OCI-LY1 (cell line): ENCODE results near the gene GABRA5.

Experiments
- H2AFZ ChIP-seq: fragments of 200-600 bp; sonication (generic), shearing (Covaris generic); 2 replicates; pipeline ENCODE4 v1.6.0; 2014; ENCODE audit warnings: antibody characterized with exemption, mild to moderate bottlenecking, low read length
- H3F3A ChIP-seq: fragments of 200-600 bp; sonication (generic), shearing (Covaris generic); 2 replicates; pipeline ENCODE4 v1.6.0; 2014; ENCODE audit warnings: mild to moderate bottlenecking, antibody characterized with exemption, low read length, moderate library complexity; ENCODE audit not compliant: insufficient read depth
- H3K27ac ChIP-seq: fragments of 200-600 bp; sonication (generic); 2 replicates; pipeline ENCODE4 v1.5.1; 2014; ENCODE audit warnings: low read length, mixed run types, mild to moderate bottlenecking, low read depth; ENCODE audit not compliant: poor library complexity, severe bottlenecking
- H3K27me3 ChIP-seq: fragments of 200-600 bp; sonication (generic); 2 replicates; pipeline ENCODE4 v1.6.0; 2014; ENCODE audit warnings: antibody characterized with exemption, mild to moderate bottlenecking, low read length, moderate library complexity; ENCODE audit not compliant: insufficient read depth
- H3K36me3 ChIP-seq: fragments of 200-600 bp; sonication (generic); 2 replicates; pipeline ENCODE4 v1.6.1; 2014; ENCODE audit warnings: mild to moderate bottlenecking, antibody characterized with exemption, low read length, moderate library complexity, mixed read lengths; ENCODE audit not compliant: insufficient read depth
- H3K4me1 ChIP-seq: fragments of 200-600 bp; sonication (generic); 2 replicates; pipeline ENCODE4 v1.5.1; 2014; ENCODE audit warnings: mild to moderate bottlenecking, low read length, moderate library complexity; ENCODE audit not compliant: insufficient read depth, severe bottlenecking
- H3K4me2 ChIP-seq: fragments of 200-600 bp; sonication (generic), shearing (Covaris generic); 2 replicates; pipeline ENCODE4 v1.6.1; 2014; ENCODE audit warnings: low read length
- H3K4me3 ChIP-seq: fragments of 200-600 bp; sonication (generic); 2 replicates; pipeline ENCODE4 v1.5.1; 2014; ENCODE audit warnings: low read length, low read depth, mild to moderate bottlenecking, mixed read lengths; ENCODE audit not compliant: poor library complexity, severe bottlenecking
- H3K79me2 ChIP-seq: fragments of 200-600 bp; shearing (Covaris generic); 2 replicates; pipeline ENCODE4 v1.6.1; 2016; ENCODE audit warnings: mixed run types, low read length, mixed read lengths; ENCODE audit not compliant: insufficient read depth
- H3K9ac ChIP-seq: fragments of 200-600 bp; sonication (generic), shearing (Covaris generic); 2 replicates; pipeline ENCODE4 v1.6.1; 2014; ENCODE audit warnings: mild to moderate bottlenecking, low read length, mixed read lengths
- H3K9me2 ChIP-seq: fragments of 200-600 bp; sonication (generic), shearing (Covaris generic); 2 replicates; pipeline ENCODE4 v1.6.1; 2014; ENCODE audit warnings: low read depth, mild to moderate bottlenecking, low read length, mixed read lengths
- H3K9me3 ChIP-seq: fragments of 200-600 bp; shearing (Covaris generic); 2 replicates; pipeline ENCODE4 v1.6.1; 2014; ENCODE audit warnings: low read length, mixed read lengths
- H4K20me1 ChIP-seq: fragments of 200-600 bp; sonication (generic), shearing (Covaris generic); 2 replicates; pipeline ENCODE4 v1.6.0; 2016; ENCODE audit warnings: mild to moderate bottlenecking, low read length; ENCODE audit not compliant: insufficient read depth
- CTCF ChIP-seq: fragments of 200-600 bp; sonication (generic), shearing (Covaris generic); IDR thresholded peaks from 2 replicates; pipeline ENCODE4 v1.5.1; 2017; ENCODE audit warnings: mild to moderate bottlenecking, antibody characterized with exemption, low read length, moderate library complexity, mixed read lengths
- EZH2 ChIP-seq: fragments of 200-600 bp; sonication (generic), shearing (Covaris generic); IDR thresholded peaks from 2 replicates; pipeline ENCODE4 v1.8.0; 2017; ENCODE audit warnings: borderline replicate concordance, mixed run types, mild to moderate bottlenecking, antibody characterized with exemption, low read length, moderate library complexity, mixed read lengths

The GABRA5 gene

GRCh38 chr15:26971271-26972018, 104.6 kb downstream of the GABRA5 start:
- no peak overlapping the region for H3K4me3 ChIP-seq

GRCh38 chr15:26972636-26973035, 105.8 kb downstream of the GABRA5 start:
- TF ChIP-seq EZH2 (no peak), CTCF (no peak)

More at GRCh38 chr15:26971271-26972018, 104.6 kb downstream of the GABRA5 start:
- H2AFZ ChIP-seq = no peak overlapping the region
- H4K20me1 ChIP-seq = no peaks in the 10 kb centered on the region
- no peak overlapping the region for H3K27ac ChIP-seq
- H3K9me3 ChIP-seq = no peaks in the 10 kb centered on the region
- no peak for TF ChIP-seq CTCF
- no peak for TF ChIP-seq EZH2
- no peaks in the 10 kb centered on the region for H3K4me1 ChIP-seq
- H3K79me2 ChIP-seq = no peaks in the 10 kb centered on the region
- H3K27me3 ChIP-seq = no peaks in the 10 kb centered on the region
- no peaks in the 10 kb centered on the region for H3K36me3 ChIP-seq
- H3F3A ChIP-seq = no peaks in the 10 kb centered on the region
- H3K9me2 ChIP-seq = no peaks in the 10 kb centered on the region
- H3K9ac ChIP-seq = no peak overlapping the region
- H3K4me2 ChIP-seq = no peak overlapping the region

GRCh38 chr15:26974120-26974780, 107.4 kb downstream of the GABRA5 start:
- Histone ChIP-seq H4K20me1 (no peaks in the 10 kb centered on the region), H3K4me2 (no peak overlapping the region), H3K9me3 (no peaks in the 10 kb centered on the region), H3K27ac (no peak overlapping the region), H2AFZ (no peak overlapping the region), H3K36me3 (no peaks in the 10 kb centered on the region), H3K9ac (no peak overlapping the region), H3F3A (no peaks in the 10 kb centered on the region), H3K27me3 (no peaks in the 10 kb centered on the region), H3K9me2 (no peaks in the 10 kb centered on the region), H3K4me3 (no peak overlapping the region), H3K4me1 (no peaks in the 10 kb centered on the region), H3K79me2 (no peaks in the 10 kb centered on the region)
- TF ChIP-seq EZH2 (no peak), CTCF (peak; percentile 62)

More at GRCh38 chr15:26972636-26973035, 105.8 kb downstream of the GABRA5 start:
- H3K27me3 ChIP-seq = no peaks in the 10 kb centered on the region
- H3K36me3 ChIP-seq = no peaks in the 10 kb centered on the region
- H3K4me1 ChIP-seq = no peaks in the 10 kb centered on the region
- no peaks in the 10 kb centered on the region for H3F3A ChIP-seq
- no peak overlapping the region for H3K9ac ChIP-seq
- H3K9me3 ChIP-seq = no peaks in the 10 kb centered on the region
- no peaks in the 10 kb centered on the region for H4K20me1 ChIP-seq
- no peaks in the 10 kb centered on the region for H3K9me2 ChIP-seq
- H3K4me3 ChIP-seq = no peak overlapping the region
- H2AFZ ChIP-seq = no peak overlapping the region
- H3K79me2 ChIP-seq = no peaks in the 10 kb centered on the region
- H3K27ac ChIP-seq = no peak overlapping the region
- H3K4me2 ChIP-seq = no peak overlapping the region
